22Rv1 (cell line): ENCODE data around the gene E2F3.

Source experiments
- ZFX ChIP-seq: fragments of 450-650 bp; IDR thresholded peaks from 2 replicates; pipeline ENCODE4 v1.6.1; 2017; ENCODE audit warnings: antibody characterized with exemption, borderline replicate concordance
- TF ChIP-seq, protein P1 (sequence below): fragments of 450-650 bp; IDR thresholded peaks from 2 replicates; pipeline ENCODE4 v1.5.1; 2017; ENCODE audit warnings: mild to moderate bottlenecking

GRCh38 chr6:20490591-20490990, 88.9 kb downstream of the E2F3 start:
- TF ChIP-seq, protein P1, sequence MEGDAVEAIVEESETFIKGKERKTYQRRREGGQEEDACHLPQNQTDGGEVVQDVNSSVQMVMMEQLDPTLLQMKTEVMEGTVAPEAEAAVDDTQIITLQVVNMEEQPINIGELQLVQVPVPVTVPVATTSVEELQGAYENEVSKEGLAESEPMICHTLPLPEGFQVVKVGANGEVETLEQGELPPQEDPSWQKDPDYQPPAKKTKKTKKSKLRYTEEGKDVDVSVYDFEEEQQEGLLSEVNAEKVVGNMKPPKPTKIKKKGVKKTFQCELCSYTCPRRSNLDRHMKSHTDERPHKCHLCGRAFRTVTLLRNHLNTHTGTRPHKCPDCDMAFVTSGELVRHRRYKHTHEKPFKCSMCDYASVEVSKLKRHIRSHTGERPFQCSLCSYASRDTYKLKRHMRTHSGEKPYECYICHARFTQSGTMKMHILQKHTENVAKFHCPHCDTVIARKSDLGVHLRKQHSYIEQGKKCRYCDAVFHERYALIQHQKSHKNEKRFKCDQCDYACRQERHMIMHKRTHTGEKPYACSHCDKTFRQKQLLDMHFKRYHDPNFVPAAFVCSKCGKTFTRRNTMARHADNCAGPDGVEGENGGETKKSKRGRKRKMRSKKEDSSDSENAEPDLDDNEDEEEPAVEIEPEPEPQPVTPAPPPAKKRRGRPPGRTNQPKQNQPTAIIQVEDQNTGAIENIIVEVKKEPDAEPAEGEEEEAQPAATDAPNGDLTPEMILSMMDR: no peak
- TF ChIP-seq ZFX: no peak
